Activated CD4-positive, alpha-beta T cell treated with anti-CD3 and anti-CD28 coated beads, Interleukin-10, Interleukin-2, amounts not matched to agents 100 ng/mL and 50 ng/mL, durations not matched to agents 16 hours and 8 hours (primary cell): Measurements from ENCODE around the gene TRIM63.

Source experiments
- DNase-seq: peaks from one replicate; pipeline ENCODE4 v3.0.0-alpha.2; 2020

TRIM63 gene

GRCh38 chr1:26084091-26084561 is 16.7 kb upstream of the TRIM63 start:
- no peak for DNase-seq

GRCh38 chr1:26083208-26083607 is 15.8 kb upstream of the TRIM63 start:
- no peak for DNase-seq

- DNase-seq: no peak
These were observed 14.6 kb upstream of the TRIM63 start for GRCh38 chr1:26082020-26082350.

GRCh38 chr1:26081267-26082019 is 14.0 kb upstream of the TRIM63 start:
- DNase-seq: no peak

- DNase-seq: no peak
These were observed 12.8 kb upstream of the TRIM63 start for GRCh38 chr1:26079960-26080814.

GRCh38 chr1:26079178-26079563 is 11.7 kb upstream of the TRIM63 start:
- DNase-seq: no peak

- DNase-seq: no peak
These were observed 11.1 kb upstream of the TRIM63 start for GRCh38 chr1:26078286-26079177.

GRCh38 chr1:26077524-26077923 is 10.1 kb upstream of the TRIM63 start:
- DNase-seq: no peak

- DNase-seq: no peak
These were observed 8.2 kb upstream of the TRIM63 start for GRCh38 chr1:26075421-26076144.

- no peak for DNase-seq
These were observed 4.9 kb upstream of the TRIM63 start for GRCh38 chr1:26072305-26072704.

GRCh38 chr1:26070963-26071342 is 3.5 kb upstream of the TRIM63 start:
- DNase-seq: no peak

- DNase-seq: no peak
These were observed 3.0 kb upstream of the TRIM63 start for GRCh38 chr1:26070296-26070962.

- no peak for DNase-seq
These were observed 2.5 kb upstream of the TRIM63 start for GRCh38 chr1:26069941-26070295.

- no peak for DNase-seq
These were observed 573 bp downstream of the TRIM63 start for GRCh38 chr1:26066857-26067256.

GRCh38 chr1:26066160-26066559 is 1.3 kb downstream of the TRIM63 start:
- no peak for DNase-seq

GRCh38 chr1:26064553-26064952 is 2.9 kb downstream of the TRIM63 start:
- no peak for DNase-seq

- no peak for DNase-seq
These were observed 6.4 kb downstream of the TRIM63 start for GRCh38 chr1:26060832-26061574.

- DNase-seq: no peak
These were observed 7.5 kb downstream of the TRIM63 start for GRCh38 chr1:26059906-26060305.

GRCh38 chr1:26058052-26058595 is 9.3 kb downstream of the TRIM63 start:
- no peak for DNase-seq

- no peak for DNase-seq
These were observed 10.2 kb downstream of the TRIM63 start for GRCh38 chr1:26057189-26057588.

GRCh38 chr1:26055041-26055440 is 12.4 kb downstream of the TRIM63 start:
- DNase-seq: no peak
